B cell (primary cell): Measurements from ENCODE around the gene SPSB1. TPM values are rescaled to one million over a fixed set of nuclear protein-coding genes. Genes with fewer than 3 reads are reported as not detected.

ENCODE experiments used
- ATAC-seq: fragments of 200-7000 bp; cut with Tn5 transposase; one replicate; pipeline ENCODE4 v1.10.0; 2021; ENCODE audit warnings: low read depth, mild to moderate bottlenecking, moderate number of reproducible peaks, moderate library complexity
- CTCF ChIA-PET: fragments of 350-600 bp; sonication (Branson Sonifier 250); formaldehyde crosslinking; loops from one replicate; lab custom pipeline; 2021; ENCODE audit warnings: antibody characterized with exemption, inconsistent platforms; lab: Charles Lee
- POLR2A ChIA-PET: fragments of 350-600 bp; sonication (Branson Sonifier 250); formaldehyde crosslinking; loops from one replicate; lab custom pipeline; 2021; ENCODE audit warnings: antibody characterized with exemption; lab: Charles Lee
- DNase-seq: peaks from one replicate; pipeline ENCODE4 v3.0.0; 2013
- H2AFZ ChIP-seq: 2 replicates; pipeline ENCODE4 v1.6.1; 2012; ENCODE audit warnings: mild to moderate bottlenecking, low read depth, low read length; ENCODE audit not compliant: insufficient read depth, poor library complexity, severe bottlenecking
- H3K27ac ChIP-seq, 2 donors: 1 replicate in 1 of 2; 2 replicates in 1 of 2; pipeline ENCODE4 v1.5.1; 2012 to 2013; ENCODE audit warnings: low read length in 2 of 2, mild to moderate bottlenecking in 2 of 2, moderate library complexity in 1 of 2
- H3K27me3 ChIP-seq, 4 experiments: fragments of 200-600 bp in 1 of 4; sonication (generic) in 1 of 4; replicated peaks in 1 of 4; 1 replicate in 2 of 4; 2 replicates in 2 of 4; pipeline versions ENCODE4 v1.6.1 to v1.7.0; 2013 to 2016; ENCODE audit warnings: low read length in 3 of 4, mild to moderate bottlenecking in 2 of 4, mixed read lengths in 1 of 4, moderate library complexity in 1 of 4; ENCODE audit not compliant: insufficient read depth in 4 of 4, control insufficient read depth in 3 of 4; ENCODE audit errors: control extremely low read depth in 1 of 4
- H3K36me3 ChIP-seq, 2 experiments: replicated peaks in 1 of 2; 1 replicate in 1 of 2; 2 replicates in 1 of 2; pipeline versions ENCODE4 v1.6.1 to v1.7.1; 2013; ENCODE audit warnings: low read length in 1 of 2; ENCODE audit not compliant: insufficient read depth in 2 of 2, control insufficient read depth in 1 of 2; ENCODE audit errors: control extremely low read depth in 1 of 2, extremely low read depth in 1 of 2
- H3K4me1 ChIP-seq, 2 donors: fragments of 200-600 bp in 1 of 2; sonication (generic) in 1 of 2; 1 replicate in 1 of 2; 2 replicates in 1 of 2; pipeline versions ENCODE4 v1.5.1 to v1.6.1; 2013 to 2017; ENCODE audit warnings: low read length in 2 of 2; ENCODE audit not compliant: control insufficient read depth in 2 of 2, insufficient read depth in 2 of 2
- H3K4me2 ChIP-seq: replicated peaks from 2 replicates; pipeline ENCODE3; 2012; ENCODE audit warnings: mild to moderate bottlenecking, low read depth, low read length; ENCODE audit not compliant: poor library complexity, severe bottlenecking
- H3K4me3 ChIP-seq, 5 experiments: fragments of 200-600 bp in 1 of 5; sonication (generic) in 1 of 5; 1 replicate in 3 of 5; 2 replicates in 2 of 5; pipeline versions ENCODE4 v1.5.1 to v1.7.0; 2011 to 2016; ENCODE audit warnings: low read length in 4 of 5, mild to moderate bottlenecking in 4 of 5, low read depth in 2 of 5, control low read depth in 1 of 5, moderate library complexity in 1 of 5; ENCODE audit not compliant: insufficient read depth in 1 of 5; ENCODE audit errors: control extremely low read depth in 1 of 5, extremely low read depth in 1 of 5
- H3K79me2 ChIP-seq: fragments of 200-600 bp; sonication (generic); one replicate; pipeline ENCODE4 v1.6.0; 2016; ENCODE audit warnings: low read length; ENCODE audit not compliant: control insufficient read depth, insufficient read depth
- H3K9ac ChIP-seq: fragments of 200-600 bp; sonication (generic); 2 replicates; pipeline ENCODE4 v1.6.1; 2017; ENCODE audit warnings: mild to moderate bottlenecking, low read length, moderate library complexity
- H3K9me3 ChIP-seq, 3 donors: one replicate each; pipeline versions ENCODE4 v1.6.1 to v1.7.1; 2013; ENCODE audit warnings: low read length in 2 of 3; ENCODE audit not compliant: control insufficient read depth in 2 of 3, insufficient read depth in 1 of 3; ENCODE audit errors: control extremely low read depth in 1 of 3
- H4K20me1 ChIP-seq: 2 replicates; pipeline ENCODE4 v1.6.0; 2012; ENCODE audit warnings: mild to moderate bottlenecking, low read length; ENCODE audit not compliant: insufficient read depth, control insufficient read depth, poor library complexity, severe bottlenecking
- H3K27ac Mint-ChIP-seq: one replicate; pipeline ENCODE4 v1.8.0; 2021; ENCODE audit warnings: mixed read lengths
- H3K27me3 Mint-ChIP-seq: one replicate; pipeline ENCODE4 v1.8.0; 2021; ENCODE audit warnings: mixed read lengths
- H3K4me1 Mint-ChIP-seq: one replicate; pipeline ENCODE4 v1.8.0; 2021; ENCODE audit warnings: mixed read lengths
- H3K4me3 Mint-ChIP-seq: one replicate; pipeline ENCODE4 v1.8.0; 2021; ENCODE audit warnings: mixed read lengths
- H3K9me3 Mint-ChIP-seq: one replicate; pipeline ENCODE4 v1.8.0; 2022; ENCODE audit warnings: mixed read lengths; ENCODE audit not compliant: insufficient read depth
- CTCF ChIP-seq: fragments of 200-600 bp; IDR thresholded peaks from one replicate; pipeline ENCODE4 v1.8.0; 2022; ENCODE audit warnings: antibody characterized with exemption, mild to moderate bottlenecking
- EZH2 ChIP-seq: IDR thresholded peaks from 2 replicates; pipeline ENCODE4 v1.6.1; 2012; ENCODE audit warnings: borderline replicate concordance, low read depth, mild to moderate bottlenecking, moderate library complexity, low read length; ENCODE audit not compliant: insufficient read depth, poor library complexity, severe bottlenecking
- WGBS: methylation state at CpG from one replicate; pipeline ENCODE4 v1.1.5; 2013; ENCODE audit warnings: missing lambda C conversion rate; ENCODE audit not compliant: insufficient coverage; 5-methylcytosine and 5-hydroxymethylcytosine counted together
- intact Hi-C: fragments of 100-400 bp; cut with micrococcal nuclease; formaldehyde crosslinking; loops from one replicate; pipeline ENCODE4 v1.10.0; 2022
- polyA plus RNA-seq: library from polyadenylated mRNA; depleted of rRNA; stranded (reverse); fragments of >200 nt; gene quantifications from 2 replicates; pipeline ENCODE4 v1.2.3, GENCODE V29; 2012
- total RNA-seq, 2 donors: library from RNA; stranded (reverse); fragments of 120-200 nt in 1 of 2; gene quantifications; 1 replicate in 1 of 2; 2 replicates in 1 of 2; pipeline versions ENCODE4 v1.2.3 to v1.2.4, GENCODE V29; 2013 to 2022

SPSB1 gene
- total and polyA plus RNA-seq, 2 donors (not counting 1 experiment from before 2014, with no cell fraction given), result 1.7 to 9.4 TPM

DNA sequence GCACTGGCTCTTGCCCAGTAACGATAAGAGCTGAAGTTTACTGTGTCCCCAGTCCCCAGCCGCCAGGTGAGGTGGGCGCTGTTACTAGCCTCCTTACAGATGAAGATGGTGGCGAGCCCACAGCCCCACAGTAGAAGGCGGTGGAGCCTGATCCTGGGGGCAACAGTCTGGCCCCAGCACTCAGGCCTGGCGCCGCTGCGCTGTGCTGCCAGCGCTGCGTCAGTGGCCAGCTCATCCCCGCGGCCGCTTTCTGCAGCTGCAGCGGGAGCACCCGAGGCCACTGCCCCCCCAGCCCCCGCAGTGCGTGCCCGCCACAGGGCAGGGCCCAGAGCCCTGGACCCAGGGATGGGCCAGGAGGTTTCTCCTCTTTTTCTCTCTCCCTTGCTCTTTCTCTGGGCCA, 44.8 kb upstream of the SPSB1 start:
- H3K27me3 Mint-ChIP-seq, result no peaks in the 10 kb centered on the region
- CTCF ChIA-PET, result no interaction called here
- Histone ChIP-seq H3K4me3 (no peak overlapping the region), H3K9ac (no peak overlapping the region), H3K27ac (no peak overlapping the region), H3K79me2 (peaks cover 23% of the 10 kb centered on the region), H4K20me1 (peaks cover 41% of the 10 kb centered on the region), H3K9me3 (no peaks in the 10 kb centered on the region), H3K4me2 (no peak overlapping the region), H3K4me1 (peaks cover 0 to 8% of the 10 kb centered on the region in 2 donors), H3K36me3 (peaks cover 6 to 44% of the 10 kb centered on the region in 2 experiments), H2AFZ (no peak overlapping the region), H3K27me3 (no peaks in the 10 kb centered on the region)
- ATAC-seq (no peak), DNase-seq (no peak)
- over 99% methylated on average over 18 of the region's 18 CpGs for WGBS
- intact Hi-C loops, result no loop called here
- peaks cover 10% of the 10 kb centered on the region for H3K4me1 Mint-ChIP-seq
- H3K9me3 Mint-ChIP-seq, result no peaks in the 10 kb centered on the region
- POLR2A ChIA-PET, result no interaction called here
- H3K27ac Mint-ChIP-seq, result no peak overlapping the region
- no peak for TF ChIP-seq EZH2
- no peak for TF ChIP-seq CTCF
- H3K4me3 Mint-ChIP-seq, result no peak overlapping the region

DNA sequence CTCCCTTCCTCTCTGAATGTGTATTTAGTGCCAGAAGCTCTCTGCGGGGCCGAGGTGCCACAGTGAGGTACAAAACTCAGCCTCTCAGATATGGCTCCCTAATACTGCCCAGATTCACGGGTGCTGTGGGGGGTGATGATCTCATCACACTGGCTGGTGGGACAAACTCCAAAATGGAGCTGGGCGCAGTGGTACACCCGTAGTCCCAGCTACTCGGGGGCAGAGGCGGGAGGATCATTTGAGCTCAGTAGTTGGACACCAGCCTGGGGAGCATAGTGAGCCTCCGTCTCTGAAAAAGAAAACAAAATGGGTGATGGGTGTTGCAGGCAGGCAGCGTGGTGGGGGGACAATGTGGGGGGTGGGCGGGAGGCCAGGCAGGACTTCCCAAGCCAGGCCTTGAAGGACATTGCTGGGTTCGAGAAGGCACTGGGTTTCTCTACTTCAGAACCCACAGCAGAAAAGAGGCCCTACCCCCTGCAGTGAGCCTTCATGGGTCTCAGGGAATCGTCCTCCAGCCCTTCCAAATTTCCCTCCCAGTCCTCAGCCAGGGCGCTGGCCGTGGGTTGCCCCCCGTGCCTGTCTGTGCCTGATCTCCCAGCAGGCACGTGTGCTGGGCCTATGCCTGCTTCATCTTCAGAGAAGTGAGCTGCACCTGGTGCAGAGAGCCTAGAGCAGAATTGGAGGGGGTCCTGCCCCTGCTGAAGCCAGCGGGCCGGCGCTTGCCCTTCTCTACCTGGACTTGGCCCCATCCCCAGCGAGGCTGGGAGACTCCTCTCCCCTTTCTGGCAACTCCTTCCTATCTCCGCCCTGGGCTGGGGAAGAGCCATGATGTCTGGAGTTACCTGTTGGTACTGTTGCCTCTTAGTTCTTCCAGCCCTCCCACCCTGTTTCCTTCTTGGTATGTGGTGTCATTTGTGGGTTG, 44.1 kb upstream of the SPSB1 start:
- Histone ChIP-seq H3K27me3 (no peaks in the 10 kb centered on the region), H3K27ac (no peak overlapping the region), H3K9ac (no peak overlapping the region), H4K20me1 (peaks cover 34% of the 10 kb centered on the region), H3K4me2 (no peak overlapping the region), H3K9me3 (no peaks in the 10 kb centered on the region), H2AFZ (no peak overlapping the region), H3K79me2 (peaks cover 21% of the 10 kb centered on the region), H3K36me3 (peaks cover 6 to 42% of the 10 kb centered on the region in 2 experiments), H3K4me1 (peaks cover 0 to 8% of the 10 kb centered on the region in 2 donors), H3K4me3 (no peak overlapping the region)
- H3K27ac Mint-ChIP-seq, result no peak overlapping the region
- ChIA-PET POLR2A (no interaction called here), CTCF (no interaction called here)
- ATAC-seq, result no peak
- 96% methylated on average over 11 of the region's 21 CpGs for WGBS
- no peak for DNase-seq
- no peaks in the 10 kb centered on the region for H3K9me3 Mint-ChIP-seq
- peaks cover 9% of the 10 kb centered on the region for H3K4me1 Mint-ChIP-seq
- TF ChIP-seq EZH2 (no peak), CTCF (no peak)
- H3K4me3 Mint-ChIP-seq, result no peak overlapping the region
- intact Hi-C loops, result no loop called here
- H3K27me3 Mint-ChIP-seq, result no peaks in the 10 kb centered on the region
